ENCODE data around the gene FUBP1. TPM values are rescaled to one million over a fixed set of nuclear protein-coding genes. Genes with fewer than 3 reads are reported as not detected.

FUBP1 gene
- total and polyA plus RNA-seq, 4 experiments from 2014 or later: 31.5 to 270 (median 152) TPM

- peaks cover 45 to 64% of the 10 kb centered on the region in 2 donors for H3K36me3 Mint-ChIP-seq
- intact Hi-C loops (cut with micrococcal nuclease): loop anchor here (10.0 kb wide), 1 partner anchor 655 kb away; the partner anchor contains the start of gene IFI44L
- no peaks in the 10 kb centered on the region for H3K9me3 ChIP-seq (ENCODE audit: control insufficient read depth in 1 of 2, low read length in 2 of 2)
- DNase-seq: no peak
- H3K27me3 Mint-ChIP-seq: no peaks in the 10 kb centered on the region
- H3K4me1 Mint-ChIP-seq: peaks cover 27 to 63% (median 45%) of the 10 kb centered on the region in 4 donors
- peaks cover 52% of the 10 kb centered on the region for H3K36me3 ChIP-seq (ENCODE audit: insufficient read depth, low read length)
- H3K27ac Mint-ChIP-seq: peak overlapping the region in 1 of 7 donors; percentile 35
- no peaks in the 10 kb centered on the region for H3K27me3 ChIP-seq (ENCODE audit: insufficient read depth, low read length)
- H3K4me3 Mint-ChIP-seq: peak overlapping the region in 3 of 8 donors; percentile 15 to 33 (median 25)
- no peak overlapping the region for H3K27ac ChIP-seq (ENCODE audit: low read depth, low read length)
- ChIA-PET CTCF (ENCODE audit: partially characterized antibody) (no interaction called here), POLR2A (ENCODE audit: partially characterized antibody) (interaction anchor here (3.0 kb wide), 1 partner anchor 8 kb away, joined by 17 read pairs; the partner anchor contains the start of gene FUBP1)
- no peak overlapping the region for H3K4me3 ChIP-seq (ENCODE audit: low read length in 2 of 2)
- H3K4me1 ChIP-seq (ENCODE audit: insufficient read depth, low read length): peaks cover 69% of the 10 kb centered on the region
- H3K9me3 Mint-ChIP-seq: no peaks in the 10 kb centered on the region
These were observed 8.7 kb downstream of the FUBP1 start for GRCh38 chr1:77970192-77970591.

- no peaks in the 10 kb centered on the region for H3K27me3 Mint-ChIP-seq
- peaks cover 70 to 81% of the 10 kb centered on the region in 2 donors for H3K36me3 Mint-ChIP-seq
- H3K4me1 Mint-ChIP-seq: peaks cover 16 to 41% (median 34%) of the 10 kb centered on the region in 4 donors
- Histone ChIP-seq H3K36me3 (ENCODE audit: insufficient read depth, low read length) (peaks cover 83% of the 10 kb centered on the region), H3K4me1 (ENCODE audit: insufficient read depth, low read length) (peaks cover 32% of the 10 kb centered on the region), H3K27ac (ENCODE audit: low read depth, low read length) (no peak overlapping the region), H3K27me3 (ENCODE audit: insufficient read depth, low read length) (no peaks in the 10 kb centered on the region), H3K4me3 (ENCODE audit: low read length in 2 of 2) (no peak overlapping the region), H3K9me3 (ENCODE audit: control insufficient read depth in 1 of 2, low read length in 2 of 2) (no peaks in the 10 kb centered on the region)
- H3K9me3 Mint-ChIP-seq: no peaks in the 10 kb centered on the region
- intact Hi-C loops (cut with micrococcal nuclease): no loop called here
- peak overlapping the region in 2 of 8 donors; percentile 40 to 52 for H3K4me3 Mint-ChIP-seq
- CTCF ChIA-PET (ENCODE audit: partially characterized antibody): interaction anchor here (0.6 to 1.6 kb wide), 3 partner anchors 10 to 16 kb away, joined by 3 to 6 read pairs (median 3); partner anchors contain the start of gene FUBP1
- DNase-seq: no peak
- POLR2A ChIA-PET (ENCODE audit: partially characterized antibody): interaction anchor here (0.7 to 2.7 kb wide), 4 partner anchors 9 to 38 kb away, joined by 3 to 9 read pairs (median 4); partner anchors contain the start of gene FUBP1
- H3K27ac Mint-ChIP-seq: peak overlapping the region in 3 of 7 donors; percentile 19 to 79 (median 74)
These were observed 12.6 kb downstream of the FUBP1 start for GRCh38 chr1:77966291-77966690.

GRCh38 chr1:77961392-77961791 is 17.5 kb downstream of the FUBP1 start:
- Histone ChIP-seq H3K36me3 (ENCODE audit: insufficient read depth, low read length) (peaks cover 91% of the 10 kb centered on the region), H3K4me1 (ENCODE audit: insufficient read depth, low read length) (no peaks in the 10 kb centered on the region), H3K4me3 (ENCODE audit: low read length in 2 of 2) (no peak overlapping the region), H3K27me3 (ENCODE audit: insufficient read depth, low read length) (no peaks in the 10 kb centered on the region), H3K27ac (ENCODE audit: low read depth, low read length) (no peak overlapping the region), H3K9me3 (ENCODE audit: control insufficient read depth in 1 of 2, low read length in 2 of 2) (no peaks in the 10 kb centered on the region)
- Mint-ChIP-seq H3K4me3 (no peak overlapping the region), H3K4me1 (peaks cover 16 to 27% (median 25%) of the 10 kb centered on the region in 4 donors), H3K36me3 (peaks cover 74 to 83% of the 10 kb centered on the region in 2 donors), H3K9me3 (peaks cover 0 to 1% (median 0%) of the 10 kb centered on the region in 8 donors), H3K27me3 (no peaks in the 10 kb centered on the region), H3K27ac (peak overlapping the region in 2 of 7 donors; percentile 19 to 29)
- DNase-seq: no peak
- ChIA-PET POLR2A (ENCODE audit: partially characterized antibody) (no interaction called here), CTCF (ENCODE audit: partially characterized antibody) (no interaction called here)
- intact Hi-C loops (cut with micrococcal nuclease): no loop called here

- no peaks in the 10 kb centered on the region for H3K27me3 Mint-ChIP-seq
- ChIA-PET CTCF (ENCODE audit: partially characterized antibody) (interaction anchor here (1.4 kb wide), 1 partner anchor 17 kb away, joined by 3 read pairs; no protein-coding TSS in a partner anchor), POLR2A (ENCODE audit: partially characterized antibody) (no interaction called here)
- peaks cover 0 to 1% (median 0%) of the 10 kb centered on the region in 8 donors for H3K9me3 Mint-ChIP-seq
- peaks cover 65 to 82% of the 10 kb centered on the region in 2 donors for H3K36me3 Mint-ChIP-seq
- peaks cover 91% of the 10 kb centered on the region for H3K36me3 ChIP-seq (ENCODE audit: insufficient read depth, low read length)
- peaks cover 16 to 21% (median 19%) of the 10 kb centered on the region in 4 donors for H3K4me1 Mint-ChIP-seq
- H3K27ac ChIP-seq (ENCODE audit: low read depth, low read length): no peak overlapping the region
- no peaks in the 10 kb centered on the region for H3K4me1 ChIP-seq (ENCODE audit: insufficient read depth, low read length)
- intact Hi-C loops (cut with micrococcal nuclease): no loop called here
- peak overlapping the region in 5 of 7 donors; percentile 1 to 55 (median 28) for H3K27ac Mint-ChIP-seq
- H3K4me3 ChIP-seq (ENCODE audit: low read length in 2 of 2): no peak overlapping the region
- DNase-seq: no peak
- no peaks in the 10 kb centered on the region for H3K9me3 ChIP-seq (ENCODE audit: control insufficient read depth in 1 of 2, low read length in 2 of 2)
- no peaks in the 10 kb centered on the region for H3K27me3 ChIP-seq (ENCODE audit: insufficient read depth, low read length)
- H3K4me3 Mint-ChIP-seq: peak overlapping the region in 1 of 8 donors; percentile 28
These were observed 20.0 kb downstream of the FUBP1 start for GRCh38 chr1:77958850-77959249.

GRCh38 chr1:77958391-77958790 is 20.5 kb downstream of the FUBP1 start:
- POLR2A ChIA-PET (ENCODE audit: partially characterized antibody): no interaction called here
- peak overlapping the region in 5 of 7 donors; percentile 1 to 55 (median 28) for H3K27ac Mint-ChIP-seq

GRCh38 chr1:77956464-77956863 is 22.4 kb downstream of the FUBP1 start:
- no peak for DNase-seq
- H3K27ac Mint-ChIP-seq: peak overlapping the region in 1 of 7 donors; percentile 64
- POLR2A ChIA-PET (ENCODE audit: partially characterized antibody): interaction anchor here (1.3 to 1.8 kb wide), 2 partner anchors 9 to 22 kb away, joined by 4 to 5 read pairs; partner anchors contain the start of gene FUBP1

More at GRCh38 chr1:77958391-77958790, 20.5 kb downstream of the FUBP1 start:
- Mint-ChIP-seq H3K9me3 (peaks cover 0 to 1% (median 0%) of the 10 kb centered on the region in 8 donors), H3K27me3 (no peaks in the 10 kb centered on the region), H3K4me3 (peak overlapping the region in 1 of 8 donors; percentile 28), H3K4me1 (peaks cover 15 to 21% (median 19%) of the 10 kb centered on the region in 4 donors), H3K36me3 (peaks cover 63 to 82% of the 10 kb centered on the region in 2 donors)
- Histone ChIP-seq H3K27me3 (ENCODE audit: insufficient read depth, low read length) (no peaks in the 10 kb centered on the region), H3K9me3 (ENCODE audit: control insufficient read depth in 1 of 2, low read length in 2 of 2) (no peaks in the 10 kb centered on the region), H3K4me3 (ENCODE audit: low read length in 2 of 2) (no peak overlapping the region), H3K36me3 (ENCODE audit: insufficient read depth, low read length) (peaks cover 89% of the 10 kb centered on the region), H3K27ac (ENCODE audit: low read depth, low read length) (no peak overlapping the region), H3K4me1 (ENCODE audit: insufficient read depth, low read length) (no peaks in the 10 kb centered on the region)
- CTCF ChIA-PET (ENCODE audit: partially characterized antibody): no interaction called here
- intact Hi-C loops (cut with micrococcal nuclease): no loop called here
- no peak for DNase-seq

GRCh38 chr1:77955709-77956108 is 23.2 kb downstream of the FUBP1 start:
- no peak overlapping the region for H3K27ac ChIP-seq (ENCODE audit: low read depth, low read length)
- CTCF ChIA-PET (ENCODE audit: partially characterized antibody): interaction anchor here (1.2 kb wide), 1 partner anchor 159 kb away, joined by 4 read pairs; no protein-coding TSS in a partner anchor

More at GRCh38 chr1:77956464-77956863, 22.4 kb downstream of the FUBP1 start:
- H3K4me3 Mint-ChIP-seq: no peak overlapping the region
- H3K4me1 ChIP-seq (ENCODE audit: insufficient read depth, low read length): no peaks in the 10 kb centered on the region
- no peaks in the 10 kb centered on the region for H3K27me3 Mint-ChIP-seq
- H3K36me3 Mint-ChIP-seq: peaks cover 55 to 80% of the 10 kb centered on the region in 2 donors
- peaks cover 7 to 22% (median 17%) of the 10 kb centered on the region in 4 donors for H3K4me1 Mint-ChIP-seq
- no peak overlapping the region for H3K4me3 ChIP-seq (ENCODE audit: low read length in 2 of 2)
- H3K9me3 ChIP-seq (ENCODE audit: control insufficient read depth in 1 of 2, low read length in 2 of 2): no peaks in the 10 kb centered on the region
- peaks cover 0 to 1% (median 0%) of the 10 kb centered on the region in 8 donors for H3K9me3 Mint-ChIP-seq
- peaks cover 74% of the 10 kb centered on the region for H3K36me3 ChIP-seq (ENCODE audit: insufficient read depth, low read length)
- intact Hi-C loops (cut with micrococcal nuclease): no loop called here
- no peaks in the 10 kb centered on the region for H3K27me3 ChIP-seq (ENCODE audit: insufficient read depth, low read length)
- CTCF ChIA-PET (ENCODE audit: partially characterized antibody): interaction anchor here (1.2 to 1.4 kb wide), 2 partner anchors 19 to 158 kb away, joined by 4 read pairs; no protein-coding TSS in a partner anchor
- H3K27ac ChIP-seq (ENCODE audit: low read depth, low read length): no peak overlapping the region

More at GRCh38 chr1:77955709-77956108, 23.2 kb downstream of the FUBP1 start:
- Histone ChIP-seq H3K27me3 (ENCODE audit: insufficient read depth, low read length) (no peaks in the 10 kb centered on the region), H3K4me3 (ENCODE audit: low read length in 2 of 2) (no peak overlapping the region), H3K4me1 (ENCODE audit: insufficient read depth, low read length) (peaks cover 5% of the 10 kb centered on the region), H3K9me3 (ENCODE audit: control insufficient read depth in 1 of 2, low read length in 2 of 2) (no peaks in the 10 kb centered on the region), H3K36me3 (ENCODE audit: insufficient read depth, low read length) (peaks cover 72% of the 10 kb centered on the region)
- intact Hi-C loops (cut with micrococcal nuclease): no loop called here
- Mint-ChIP-seq H3K4me3 (no peak overlapping the region), H3K4me1 (peaks cover 9 to 24% (median 20%) of the 10 kb centered on the region in 4 donors), H3K36me3 (peaks cover 51 to 80% of the 10 kb centered on the region in 2 donors), H3K27me3 (no peaks in the 10 kb centered on the region), H3K27ac (peak overlapping the region in 2 of 7 donors; percentile 15 to 71), H3K9me3 (peaks cover 0 to 1% (median 0%) of the 10 kb centered on the region in 8 donors)
- POLR2A ChIA-PET (ENCODE audit: partially characterized antibody): interaction anchor here (1.3 to 1.4 kb wide), 2 partner anchors 22 to 23 kb away, joined by 3 to 4 read pairs; partner anchors contain the start of gene FUBP1
- DNase-seq: no peak

All from CD4-positive, alpha-beta memory T cell (primary cell).